ENCODE results near the gene ZKSCAN1.
"Not testable (repeated sequence)": the region's sequence is repeated elsewhere in the genome, so short reads cannot be mapped to it uniquely, and the experiment has no call there.

Gene ZKSCAN1

GRCh38 chr7:99976626-99977025 lies 38.8 kb upstream of the ZKSCAN1 start:
- no peak overlapping the region for H3K4me3 ChIP-seq (ENCODE audit: low read depth, low read length)
- no peak for DNase-seq (ENCODE audit: low read depth)
- TF ChIP-seq CTCF (IDR thresholded peaks at IDR 0.05; ENCODE audit: insufficient read depth, low read depth, low read length, missing control alignments) = no peak

GRCh38 chr7:99979814-99980225 lies 35.6 kb upstream of the ZKSCAN1 start:
- DNase-seq (ENCODE audit: low read depth); H3K4me3 ChIP-seq (ENCODE audit: low read depth, low read length): not testable (repeated sequence)
- TF ChIP-seq CTCF (IDR thresholded peaks at IDR 0.05; ENCODE audit: insufficient read depth, low read depth, low read length, missing control alignments) = peak; percentile 33

GRCh38 chr7:99980448-99980872 lies 34.9 kb upstream of the ZKSCAN1 start:
- not testable (repeated sequence) for DNase-seq (ENCODE audit: low read depth); H3K4me3 ChIP-seq (ENCODE audit: low read depth, low read length)

- DNase-seq (ENCODE audit: low read depth); H3K4me3 ChIP-seq (ENCODE audit: low read depth, low read length): not testable (repeated sequence)
These were observed 34.3 kb upstream of the ZKSCAN1 start for GRCh38 chr7:99981066-99981465.

- H3K4me3 ChIP-seq (ENCODE audit: low read depth, low read length) = no peak overlapping the region
- DNase-seq (ENCODE audit: low read depth) = no peak
- no peak for TF ChIP-seq CTCF (IDR thresholded peaks at IDR 0.05; ENCODE audit: insufficient read depth, low read depth, low read length, missing control alignments)
These were observed 30.8 kb upstream of the ZKSCAN1 start for GRCh38 chr7:99984593-99984992.

GRCh38 chr7:99987306-99987705 lies 28.1 kb upstream of the ZKSCAN1 start:
- not testable (repeated sequence) for H3K4me3 ChIP-seq (ENCODE audit: low read depth, low read length); DNase-seq (ENCODE audit: low read depth)

GRCh38 chr7:99987846-99988245 lies 27.6 kb upstream of the ZKSCAN1 start:
- no peak overlapping the region for H3K4me3 ChIP-seq (ENCODE audit: low read depth, low read length)
- no peak for TF ChIP-seq CTCF (IDR thresholded peaks at IDR 0.05; ENCODE audit: insufficient read depth, low read depth, low read length, missing control alignments)
- no peak for DNase-seq (ENCODE audit: low read depth)

GRCh38 chr7:99990460-99990852 lies 24.9 kb upstream of the ZKSCAN1 start:
- no peak overlapping the region for H3K4me3 ChIP-seq (ENCODE audit: low read depth, low read length)
- DNase-seq (ENCODE audit: low read depth) = no peak
- TF ChIP-seq CTCF (IDR thresholded peaks at IDR 0.05; ENCODE audit: insufficient read depth, low read depth, low read length, missing control alignments) = no peak

GRCh38 chr7:99991543-99991942 lies 23.9 kb upstream of the ZKSCAN1 start:
- DNase-seq (ENCODE audit: low read depth); H3K4me3 ChIP-seq (ENCODE audit: low read depth, low read length): not testable (repeated sequence)

Measured in GM12865 (cell line).